ENCODE data around the gene ALOX12B. TPM values are rescaled to one million over a fixed set of nuclear protein-coding genes. Genes with fewer than 3 reads are reported as not detected.

The ALOX12B gene
- total and polyA plus RNA-seq, 2 of the 13 experiments (the other 11 are each of a cell fraction or from before 2014, with no cell fraction given): 0.13 TPM; not detected in 1

- TF ChIP-seq ZNF687 (CRISPR knock-in tag; IDR thresholded peaks at IDR 0.05): no peak
- TF ChIP-seq ZNF256 (CRISPR knock-in tag; conservative IDR thresholded peaks at IDR 0.05): no peak
- no peak for TF ChIP-seq ZNF160 (CRISPR knock-in tag; IDR thresholded peaks at IDR 0.05)
- TF ChIP-seq SRSF1 (optimal IDR thresholded peaks at IDR 0.05; ENCODE audit: low read depth, low read length): no peak
- TF ChIP-seq SRF (IDR thresholded peaks at IDR 0.05; ENCODE audit: low read depth, low read length): no peak
- no peak for TF ChIP-seq ZSCAN25 (CRISPR knock-in tag; IDR thresholded peaks at IDR 0.05)
- no peak for TF ChIP-seq DBP (CRISPR knock-in tag; IDR thresholded peaks at IDR 0.05; ENCODE audit: not compliant biosample characterization)
- TF ChIP-seq ZNF83 (CRISPR knock-in tag; IDR thresholded peaks at IDR 0.05; ENCODE audit: borderline replicate concordance): no peak
- no peak for TF ChIP-seq ZNF597 (CRISPR knock-in tag; IDR thresholded peaks at IDR 0.05)
- no peak for TF ChIP-seq PATZ1 (CRISPR knock-in tag; IDR thresholded peaks at IDR 0.05)
- TF ChIP-seq ZNF225 (CRISPR knock-in tag; IDR thresholded peaks at IDR 0.05): no peak
- TF ChIP-seq CBX5 (CRISPR knock-in tag; IDR thresholded peaks at IDR 0.05; ENCODE audit: borderline replicate concordance): no peak
- TF ChIP-seq ELF3 (CRISPR knock-in tag; IDR thresholded peaks at IDR 0.05): no peak
- no peak for TF ChIP-seq ZKSCAN5 (CRISPR knock-in tag; IDR thresholded peaks at IDR 0.05)
Measured at GRCh38 chr17:8046929-8047768, 40.4 kb downstream of the ALOX12B start (continued).

Data from HepG2 (cell line).